ENCODE measurements around the gene IL21R. TPM values are rescaled to one million over a fixed set of nuclear protein-coding genes. Genes with fewer than 3 reads are reported as not detected.
A peak's percentile ranks its signal among the peaks of the same experiment; 100 is the strongest.

Gene IL21R
- total RNA-seq, 4 donors from 2014 or later: 0.23 to 0.40 (median 0.25) TPM; not detected in 1

GRCh38 chr16:27374804-27375425, 27.1 kb upstream of the IL21R start:
- Histone ChIP-seq H3K4me1 (peaks cover 0 to 9% (median 4%) of the 10 kb centered on the region in 3 donors), H3K4me3 (no peak overlapping the region), H3K36me3 (no peaks in the 10 kb centered on the region), H3K9me3 (no peaks in the 10 kb centered on the region), H3K27me3 (no peaks in the 10 kb centered on the region), H3K27ac (peak overlapping the region in 3 of 4 donors; percentile 16 to 41 (median 19))
- TF ChIP-seq EP300 (IDR thresholded peaks at IDR 0.05): no peak
- peak; percentile 21 for TF ChIP-seq POLR2AphosphoS5 (IDR thresholded peaks at IDR 0.05)
- TF ChIP-seq CTCF (IDR thresholded peaks at IDR 0.05): peak in 3 of 4 experiments; percentile 32 to 59 (median 53)
- TF ChIP-seq POLR2A (IDR thresholded peaks at IDR 0.05): no peak
- WGBS, 2 donors (ENCODE audit: low coverage in 1 of 2): 20 to 30% methylated on average over 9 of the region's 9 CpGs
- ATAC-seq: peak; percentile 87

GRCh38 chr16:27377666-27378485, 24.1 kb upstream of the IL21R start:
- H3K27me3 ChIP-seq: peaks cover 6% of the 10 kb centered on the region
- H3K36me3 ChIP-seq: no peaks in the 10 kb centered on the region
- no peak for ATAC-seq
- no peak overlapping the region for H3K4me3 ChIP-seq
- H3K4me1 ChIP-seq: peaks cover 0 to 9% (median 4%) of the 10 kb centered on the region in 3 donors
- no peak overlapping the region for H3K27ac ChIP-seq
- no peak for TF ChIP-seq POLR2A (IDR thresholded peaks at IDR 0.05)
- no peak for TF ChIP-seq POLR2AphosphoS5 (IDR thresholded peaks at IDR 0.05)
- no peak for TF ChIP-seq EP300 (IDR thresholded peaks at IDR 0.05)
- TF ChIP-seq CTCF (IDR thresholded peaks at IDR 0.05): no peak
- 67 to 69% methylated on average over 3 of the region's 4 CpGs for WGBS, 2 donors (ENCODE audit: low coverage in 1 of 2)
- H3K9me3 ChIP-seq: peaks cover 0 to 13% (median 0%) of the 10 kb centered on the region in 3 donors

- Histone ChIP-seq H3K4me1 (peaks cover 0 to 9% (median 4%) of the 10 kb centered on the region in 3 donors), H3K9me3 (peaks cover 0 to 21% (median 0%) of the 10 kb centered on the region in 3 donors), H3K4me3 (no peak overlapping the region), H3K27me3 (peaks cover 10% of the 10 kb centered on the region), H3K27ac (no peak overlapping the region), H3K36me3 (no peaks in the 10 kb centered on the region)
- ATAC-seq: no peak
- WGBS, 2 donors (ENCODE audit: low coverage in 1 of 2): 0 to 40% methylated on average over 1 of the region's 11 CpGs
- TF ChIP-seq CTCF (IDR thresholded peaks at IDR 0.05) (no peak), POLR2A (IDR thresholded peaks at IDR 0.05) (no peak), POLR2AphosphoS5 (IDR thresholded peaks at IDR 0.05) (no peak), EP300 (IDR thresholded peaks at IDR 0.05) (no peak)
Measured at GRCh38 chr16:27378871-27379481, 23.0 kb upstream of the IL21R start.

GRCh38 chr16:27379919-27380318, 22.1 kb upstream of the IL21R start:
- no peaks in the 10 kb centered on the region for H3K36me3 ChIP-seq
- peaks cover 0 to 31% (median 0%) of the 10 kb centered on the region in 3 donors for H3K9me3 ChIP-seq
- H3K4me1 ChIP-seq: peaks cover 0 to 4% (median 2%) of the 10 kb centered on the region in 3 donors
- ATAC-seq: no peak
- no peak for TF ChIP-seq POLR2AphosphoS5 (IDR thresholded peaks at IDR 0.05)
- 80 to 89% methylated on average over 5 to 8 of the region's 9 CpGs for WGBS, 2 donors (ENCODE audit: low coverage in 1 of 2)
- peaks cover 10% of the 10 kb centered on the region for H3K27me3 ChIP-seq
- H3K4me3 ChIP-seq: no peak overlapping the region
- H3K27ac ChIP-seq: no peak overlapping the region

GRCh38 chr16:27381236-27381635, 20.7 kb upstream of the IL21R start:
- Histone ChIP-seq H3K27ac (no peak overlapping the region), H3K4me3 (no peak overlapping the region), H3K27me3 (peaks cover 10% of the 10 kb centered on the region), H3K36me3 (no peaks in the 10 kb centered on the region), H3K9me3 (peaks cover 0 to 39% (median 0%) of the 10 kb centered on the region in 3 donors), H3K4me1 (no peaks in the 10 kb centered on the region)
- no peak for ATAC-seq
- TF ChIP-seq CTCF (IDR thresholded peaks at IDR 0.05) (no peak), POLR2A (IDR thresholded peaks at IDR 0.05) (no peak), POLR2AphosphoS5 (IDR thresholded peaks at IDR 0.05) (no peak), EP300 (IDR thresholded peaks at IDR 0.05) (no peak)
